Measurements from ENCODE around the gene RASAL2. TPM values are rescaled to one million over a fixed set of nuclear protein-coding genes. Genes with fewer than 3 reads are reported as not detected.

The RASAL2 gene
- total RNA-seq, 1 experiment from 2014 or later, result 22.2 TPM

DNA sequence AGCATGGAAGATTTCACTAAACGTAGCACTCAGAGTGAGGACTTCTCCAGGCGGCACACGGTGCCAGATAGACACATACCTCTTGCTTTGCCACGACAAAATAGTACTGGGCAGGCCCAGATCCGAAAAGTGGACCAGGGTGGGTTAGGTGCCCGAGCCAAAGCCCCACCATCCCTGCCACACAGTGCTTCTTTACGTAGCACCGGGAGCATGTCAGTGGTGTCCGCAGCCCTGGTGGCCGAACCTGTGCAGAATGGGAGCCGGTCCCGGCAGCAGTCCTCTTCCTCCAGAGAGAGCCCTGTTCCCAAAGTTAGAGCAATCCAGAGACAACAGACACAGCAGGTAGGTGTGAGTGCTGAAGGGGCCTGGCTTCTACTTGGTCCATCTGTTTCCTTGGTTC is 364.3 kb downstream of the RASAL2 start:
- Histone ChIP-seq H4K20me1 (ENCODE audit: control insufficient read depth, insufficient read depth, insufficient read length) (no peaks in the 10 kb centered on the region), H3K4me1 (ENCODE audit: insufficient read depth, low read length) (no peaks in the 10 kb centered on the region), H2BK5ac (ENCODE audit: insufficient read length, low read length) (no peak overlapping the region), H4K5ac (ENCODE audit: insufficient read length, low read depth, low read length) (no peak overlapping the region), H3K9me3 (ENCODE audit: control insufficient read depth, low read depth, low read length) (no peaks in the 10 kb centered on the region), H3K14ac (ENCODE audit: insufficient read depth, low read length) (no peak overlapping the region), H4K91ac (ENCODE audit: insufficient read length, low read depth, low read length) (no peak overlapping the region), H3T11ph (ENCODE audit: low read length) (no peak overlapping the region), H2BK15ac (ENCODE audit: low read depth, low read length) (no peak overlapping the region), H3K9ac (ENCODE audit: extremely low read depth, insufficient read length, low read length) (no peak overlapping the region), H3K79me1 (ENCODE audit: insufficient read depth, low read depth, low read length, poor library complexity, severe bottlenecking) (no peaks in the 10 kb centered on the region), H2BK20ac (ENCODE audit: low read depth, low read length, poor library complexity, severe bottlenecking) (no peak overlapping the region), H3K56ac (ENCODE audit: insufficient read length, low read depth, low read length) (no peak overlapping the region), H2AFZ (ENCODE audit: low read length) (no peak overlapping the region), H3K4me2 (ENCODE audit: insufficient read depth, insufficient read length, low read length) (no peak overlapping the region), H3K79me2 (ENCODE audit: insufficient read depth, low read length) (no peaks in the 10 kb centered on the region), H3K27ac (ENCODE audit: insufficient read length, low read depth, low read length) (no peak overlapping the region), H3K27me3 (ENCODE audit: insufficient read depth, low read length) (no peaks in the 10 kb centered on the region), H4K8ac (replicated peaks; ENCODE audit: insufficient read length, low read depth, low read length) (no peak overlapping the region), H3K23me2 (ENCODE audit: insufficient read length, low read depth, low read length, poor library complexity, severe bottlenecking) (no peaks in the 10 kb centered on the region), H3K4ac (ENCODE audit: low read depth, low read length) (no peak overlapping the region), H3K18ac (ENCODE audit: insufficient read length, low read depth, low read length) (no peak overlapping the region), H2AK5ac (ENCODE audit: insufficient read length, low read length) (no peak overlapping the region), H3K23ac (ENCODE audit: insufficient read length, low read depth, low read length) (no peak overlapping the region), H2BK120ac (ENCODE audit: low read depth, low read length, poor library complexity, severe bottlenecking) (no peak overlapping the region), H2BK12ac (ENCODE audit: insufficient read length, low read depth, low read length) (no peak overlapping the region)
- Mint-ChIP-seq H3K4me3 (no peak overlapping the region), H3K27me3 (ENCODE audit: low read depth) (no peaks in the 10 kb centered on the region), H3K4me1 (peaks cover 11% of the 10 kb centered on the region in 2 experiments), H3K36me3 (ENCODE audit: insufficient read depth in 1 of 3, low read depth in 3 of 3) (peaks cover 2 to 18% (median 16%) of the 10 kb centered on the region in 3 experiments; a peak in 4 of 7 replicates), H3K9me3 (no peaks in the 10 kb centered on the region), H3K27ac (no peak overlapping the region)
- TF ChIP-seq, protein P1, sequence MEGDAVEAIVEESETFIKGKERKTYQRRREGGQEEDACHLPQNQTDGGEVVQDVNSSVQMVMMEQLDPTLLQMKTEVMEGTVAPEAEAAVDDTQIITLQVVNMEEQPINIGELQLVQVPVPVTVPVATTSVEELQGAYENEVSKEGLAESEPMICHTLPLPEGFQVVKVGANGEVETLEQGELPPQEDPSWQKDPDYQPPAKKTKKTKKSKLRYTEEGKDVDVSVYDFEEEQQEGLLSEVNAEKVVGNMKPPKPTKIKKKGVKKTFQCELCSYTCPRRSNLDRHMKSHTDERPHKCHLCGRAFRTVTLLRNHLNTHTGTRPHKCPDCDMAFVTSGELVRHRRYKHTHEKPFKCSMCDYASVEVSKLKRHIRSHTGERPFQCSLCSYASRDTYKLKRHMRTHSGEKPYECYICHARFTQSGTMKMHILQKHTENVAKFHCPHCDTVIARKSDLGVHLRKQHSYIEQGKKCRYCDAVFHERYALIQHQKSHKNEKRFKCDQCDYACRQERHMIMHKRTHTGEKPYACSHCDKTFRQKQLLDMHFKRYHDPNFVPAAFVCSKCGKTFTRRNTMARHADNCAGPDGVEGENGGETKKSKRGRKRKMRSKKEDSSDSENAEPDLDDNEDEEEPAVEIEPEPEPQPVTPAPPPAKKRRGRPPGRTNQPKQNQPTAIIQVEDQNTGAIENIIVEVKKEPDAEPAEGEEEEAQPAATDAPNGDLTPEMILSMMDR (conservative IDR thresholded peaks at IDR 0.05), result no peak
- no CpG with 5 or more reads among the region's 12 CpGs for WGBS (ENCODE audit: extremely low coverage, insufficient read length, low lambda C conversion rate)
- no peak for DNase-seq
